ENCODE results near the gene CTIF. TPM values are rescaled to one million over a fixed set of nuclear protein-coding genes. Genes with fewer than 3 reads are reported as not detected.

The CTIF gene
- total RNA-seq, 1 donor = 86.4 TPM

- DNase-seq (ENCODE audit: low read depth) = no peak
- no peak overlapping the region for H3K4me3 ChIP-seq (ENCODE audit: low read depth, low read length)
- no peak for TF ChIP-seq CTCF (IDR thresholded peaks at IDR 0.05; ENCODE audit: insufficient read depth, low read depth, low read length)
Observed at GRCh38 chr18:48884771-48885170, 345.9 kb downstream of the CTIF start.

- H3K4me3 ChIP-seq (ENCODE audit: low read depth, low read length) = no peak overlapping the region
- peak; percentile 62 for DNase-seq (ENCODE audit: low read depth)
- no peak for TF ChIP-seq CTCF (IDR thresholded peaks at IDR 0.05; ENCODE audit: insufficient read depth, low read depth, low read length)
Observed at GRCh38 chr18:48885266-48885923, 346.6 kb downstream of the CTIF start.

GRCh38 chr18:48885924-48886400 is 347.1 kb downstream of the CTIF start:
- TF ChIP-seq CTCF (IDR thresholded peaks at IDR 0.05; ENCODE audit: insufficient read depth, low read depth, low read length) = no peak
- DNase-seq (ENCODE audit: low read depth) = no peak
- no peak overlapping the region for H3K4me3 ChIP-seq (ENCODE audit: low read depth, low read length)

- TF ChIP-seq CTCF (IDR thresholded peaks at IDR 0.05; ENCODE audit: insufficient read depth, low read depth, low read length) = no peak
- DNase-seq (ENCODE audit: low read depth) = no peak
- no peak overlapping the region for H3K4me3 ChIP-seq (ENCODE audit: low read depth, low read length)
Observed at GRCh38 chr18:48886520-48887293, 347.9 kb downstream of the CTIF start.

- H3K4me3 ChIP-seq (ENCODE audit: low read depth, low read length) = no peak overlapping the region
- TF ChIP-seq CTCF (IDR thresholded peaks at IDR 0.05; ENCODE audit: insufficient read depth, low read depth, low read length) = no peak
- DNase-seq (ENCODE audit: low read depth) = no peak
Observed at GRCh38 chr18:48887294-48887904, 348.6 kb downstream of the CTIF start.

GRCh38 chr18:48887905-48888772 is 349.3 kb downstream of the CTIF start:
- no peak for TF ChIP-seq CTCF (IDR thresholded peaks at IDR 0.05; ENCODE audit: insufficient read depth, low read depth, low read length)
- H3K4me3 ChIP-seq (ENCODE audit: low read depth, low read length) = no peak overlapping the region
- DNase-seq (ENCODE audit: low read depth) = no peak

Data from fibroblast of villous mesenchyme (primary cell).